ENCODE data around the gene RSPH10B2.
A peak's percentile ranks its signal among the peaks of the same experiment; 100 is the strongest.
"Not testable (repeated sequence)": the region's sequence is repeated elsewhere in the genome, so short reads cannot be mapped to it uniquely, and the experiment has no call there.

Gene RSPH10B2

GRCh38 chr7:6730343-6730633 lies 23.6 kb upstream of the RSPH10B2 start:
- Histone ChIP-seq H3K4me3 (ENCODE audit: low read depth, low read length, poor library complexity, severe bottlenecking) (peak overlapping the region; percentile 94), H3K27me3 (ENCODE audit: insufficient read depth, low read length) (no peaks in the 10 kb centered on the region), H3K9me2 (ENCODE audit: low read depth, low read length) (no peaks in the 10 kb centered on the region), H3K27ac (ENCODE audit: low read depth, low read length, poor library complexity, severe bottlenecking) (no peak overlapping the region), H3K4me1 (ENCODE audit: insufficient read depth, low read length, severe bottlenecking) (peaks cover 25% of the 10 kb centered on the region), H3F3A (ENCODE audit: insufficient read depth, low read length) (no peaks in the 10 kb centered on the region), H3K79me2 (ENCODE audit: insufficient read depth, low read length) (peaks cover 5% of the 10 kb centered on the region; the same call in 1 of the 2 replicates), H3K9ac (ENCODE audit: low read length) (peak overlapping the region; percentile 93), H2AFZ (ENCODE audit: low read length) (no peak overlapping the region), H3K9me3 (ENCODE audit: low read length) (no peaks in the 10 kb centered on the region), H4K20me1 (ENCODE audit: insufficient read depth, low read length) (no peaks in the 10 kb centered on the region), H3K4me2 (ENCODE audit: low read length) (peak overlapping the region; percentile 77), H3K36me3 (ENCODE audit: insufficient read depth, low read length) (peaks cover 29% of the 10 kb centered on the region)
- TF ChIP-seq CTCF (IDR thresholded peaks at IDR 0.05; ENCODE audit: low read length) = no peak
- TF ChIP-seq EZH2 (IDR thresholded peaks at IDR 0.05; ENCODE audit: borderline replicate concordance, low read length) = no peak

GRCh38 chr7:6738415-6738814 lies 15.5 kb upstream of the RSPH10B2 start:
- H3K4me3 ChIP-seq (ENCODE audit: low read depth, low read length, poor library complexity, severe bottlenecking); H4K20me1 ChIP-seq (ENCODE audit: insufficient read depth, low read length); H3K27me3 ChIP-seq (ENCODE audit: insufficient read depth, low read length); H3K27ac ChIP-seq (ENCODE audit: low read depth, low read length, poor library complexity, severe bottlenecking); H3K79me2 ChIP-seq (ENCODE audit: insufficient read depth, low read length); H3K4me2 ChIP-seq (ENCODE audit: low read length); H3F3A ChIP-seq (ENCODE audit: insufficient read depth, low read length); H3K9me3 ChIP-seq (ENCODE audit: low read length); H3K9me2 ChIP-seq (ENCODE audit: low read depth, low read length); H3K9ac ChIP-seq (ENCODE audit: low read length); H3K4me1 ChIP-seq (ENCODE audit: insufficient read depth, low read length, severe bottlenecking); H2AFZ ChIP-seq (ENCODE audit: low read length): not testable (repeated sequence)
- peaks cover 42% of the 10 kb centered on the region for H3K36me3 ChIP-seq (ENCODE audit: insufficient read depth, low read length)

- H3K9me3 ChIP-seq (ENCODE audit: low read length); H3K27ac ChIP-seq (ENCODE audit: low read depth, low read length, poor library complexity, severe bottlenecking): not testable (repeated sequence)
Measured at GRCh38 chr7:6744410-6745100, 9.3 kb upstream of the RSPH10B2 start.

GRCh38 chr7:6749335-6749734 lies 4.6 kb upstream of the RSPH10B2 start:
- not testable (repeated sequence) for H3K27ac ChIP-seq (ENCODE audit: low read depth, low read length, poor library complexity, severe bottlenecking); H3K4me2 ChIP-seq (ENCODE audit: low read length); H3K9me3 ChIP-seq (ENCODE audit: low read length); H3K9ac ChIP-seq (ENCODE audit: low read length); H3F3A ChIP-seq (ENCODE audit: insufficient read depth, low read length); H3K4me1 ChIP-seq (ENCODE audit: insufficient read depth, low read length, severe bottlenecking); H3K27me3 ChIP-seq (ENCODE audit: insufficient read depth, low read length); H3K79me2 ChIP-seq (ENCODE audit: insufficient read depth, low read length); H3K9me2 ChIP-seq (ENCODE audit: low read depth, low read length); H3K4me3 ChIP-seq (ENCODE audit: low read depth, low read length, poor library complexity, severe bottlenecking); H2AFZ ChIP-seq (ENCODE audit: low read length); H3K36me3 ChIP-seq (ENCODE audit: insufficient read depth, low read length); H4K20me1 ChIP-seq (ENCODE audit: insufficient read depth, low read length)

More at GRCh38 chr7:6744410-6745100, 9.3 kb upstream of the RSPH10B2 start:
- not testable (repeated sequence) for H3K36me3 ChIP-seq (ENCODE audit: insufficient read depth, low read length); H3K27me3 ChIP-seq (ENCODE audit: insufficient read depth, low read length); H3K4me3 ChIP-seq (ENCODE audit: low read depth, low read length, poor library complexity, severe bottlenecking); H3K4me2 ChIP-seq (ENCODE audit: low read length); H3K79me2 ChIP-seq (ENCODE audit: insufficient read depth, low read length); H3K9ac ChIP-seq (ENCODE audit: low read length); H3F3A ChIP-seq (ENCODE audit: insufficient read depth, low read length); H3K4me1 ChIP-seq (ENCODE audit: insufficient read depth, low read length, severe bottlenecking); H2AFZ ChIP-seq (ENCODE audit: low read length); H4K20me1 ChIP-seq (ENCODE audit: insufficient read depth, low read length); H3K9me2 ChIP-seq (ENCODE audit: low read depth, low read length)

- not testable (repeated sequence) for H3K9me3 ChIP-seq (ENCODE audit: low read length); H3F3A ChIP-seq (ENCODE audit: insufficient read depth, low read length); H3K9ac ChIP-seq (ENCODE audit: low read length); H3K9me2 ChIP-seq (ENCODE audit: low read depth, low read length); H3K27me3 ChIP-seq (ENCODE audit: insufficient read depth, low read length); H3K4me3 ChIP-seq (ENCODE audit: low read depth, low read length, poor library complexity, severe bottlenecking); H3K36me3 ChIP-seq (ENCODE audit: insufficient read depth, low read length); H4K20me1 ChIP-seq (ENCODE audit: insufficient read depth, low read length); H3K4me1 ChIP-seq (ENCODE audit: insufficient read depth, low read length, severe bottlenecking); H3K4me2 ChIP-seq (ENCODE audit: low read length); H3K27ac ChIP-seq (ENCODE audit: low read depth, low read length, poor library complexity, severe bottlenecking); H3K79me2 ChIP-seq (ENCODE audit: insufficient read depth, low read length); H2AFZ ChIP-seq (ENCODE audit: low read length)
Measured at GRCh38 chr7:6750173-6750572, 3.7 kb upstream of the RSPH10B2 start.

GRCh38 chr7:6761186-6761585 lies 7.3 kb downstream of the RSPH10B2 start:
- H3K4me2 ChIP-seq (ENCODE audit: low read length); H3F3A ChIP-seq (ENCODE audit: insufficient read depth, low read length); H3K36me3 ChIP-seq (ENCODE audit: insufficient read depth, low read length); H3K79me2 ChIP-seq (ENCODE audit: insufficient read depth, low read length); H3K9me2 ChIP-seq (ENCODE audit: low read depth, low read length); H3K9ac ChIP-seq (ENCODE audit: low read length); H3K27me3 ChIP-seq (ENCODE audit: insufficient read depth, low read length); H3K4me3 ChIP-seq (ENCODE audit: low read depth, low read length, poor library complexity, severe bottlenecking); H2AFZ ChIP-seq (ENCODE audit: low read length); H3K4me1 ChIP-seq (ENCODE audit: insufficient read depth, low read length, severe bottlenecking); H4K20me1 ChIP-seq (ENCODE audit: insufficient read depth, low read length); H3K9me3 ChIP-seq (ENCODE audit: low read length); H3K27ac ChIP-seq (ENCODE audit: low read depth, low read length, poor library complexity, severe bottlenecking): not testable (repeated sequence)

GRCh38 chr7:6781581-6781980 lies 27.7 kb downstream of the RSPH10B2 start:
- not testable (repeated sequence) for H3K9me3 ChIP-seq (ENCODE audit: low read length); H3K27me3 ChIP-seq (ENCODE audit: insufficient read depth, low read length); H3K36me3 ChIP-seq (ENCODE audit: insufficient read depth, low read length); H3K4me2 ChIP-seq (ENCODE audit: low read length); H3F3A ChIP-seq (ENCODE audit: insufficient read depth, low read length); H3K9me2 ChIP-seq (ENCODE audit: low read depth, low read length); H4K20me1 ChIP-seq (ENCODE audit: insufficient read depth, low read length); H3K79me2 ChIP-seq (ENCODE audit: insufficient read depth, low read length); H3K9ac ChIP-seq (ENCODE audit: low read length); H2AFZ ChIP-seq (ENCODE audit: low read length); H3K27ac ChIP-seq (ENCODE audit: low read depth, low read length, poor library complexity, severe bottlenecking); H3K4me1 ChIP-seq (ENCODE audit: insufficient read depth, low read length, severe bottlenecking); H3K4me3 ChIP-seq (ENCODE audit: low read depth, low read length, poor library complexity, severe bottlenecking)

Data from OCI-LY1 (cell line).